Activated naive CD8-positive, alpha-beta T cell treated with anti-CD3 and anti-CD28 coated beads for 36 hours (primary cell): ENCODE data around the gene CIB2. TPM values are rescaled to one million over a fixed set of nuclear protein-coding genes. Genes with fewer than 3 reads are reported as not detected.

Experiments
- DNase-seq: peaks from one replicate; pipeline ENCODE4 v3.0.0; 2021
- H3K27ac Mint-ChIP-seq: one replicate; pipeline ENCODE4 v1.8.0; 2022; ENCODE audit warnings: mild to moderate bottlenecking, moderate library complexity, mixed read lengths
- H3K27me3 Mint-ChIP-seq: one replicate; pipeline ENCODE4 v1.8.0; 2022; ENCODE audit warnings: mild to moderate bottlenecking, mixed read lengths
- H3K36me3 Mint-ChIP-seq: one replicate; pipeline ENCODE4 v1.8.0; 2021; ENCODE audit warnings: mild to moderate bottlenecking, mixed read lengths
- H3K4me1 Mint-ChIP-seq: one replicate; pipeline ENCODE4 v1.8.0; 2021; ENCODE audit warnings: mixed read lengths
- H3K4me3 Mint-ChIP-seq: one replicate; pipeline ENCODE4 v1.8.0; 2022; ENCODE audit warnings: mild to moderate bottlenecking, moderate library complexity, mixed read lengths
- H3K9me3 Mint-ChIP-seq: one replicate; pipeline ENCODE4 v1.8.0; 2022; ENCODE audit warnings: mixed read lengths
- total RNA-seq, 2 experiments: library from RNA; stranded (reverse); gene quantifications; one replicate each; pipeline ENCODE4 v1.2.3, GENCODE V29; 2021

The CIB2 gene
- total RNA-seq, 2 experiments from 2014 or later = 1.8 to 1.9 TPM

- Mint-ChIP-seq H3K9me3 (no peaks in the 10 kb centered on the region), H3K27me3 (no peaks in the 10 kb centered on the region), H3K27ac (peak overlapping the region; percentile 83), H3K36me3 (peaks cover 21% of the 10 kb centered on the region), H3K4me3 (peak overlapping the region; percentile 58), H3K4me1 (peaks cover 48% of the 10 kb centered on the region)
- DNase-seq = no peak
These were observed 58.0 kb downstream of the CIB2 start for GRCh38 chr15:78073046-78073787.

DNA sequence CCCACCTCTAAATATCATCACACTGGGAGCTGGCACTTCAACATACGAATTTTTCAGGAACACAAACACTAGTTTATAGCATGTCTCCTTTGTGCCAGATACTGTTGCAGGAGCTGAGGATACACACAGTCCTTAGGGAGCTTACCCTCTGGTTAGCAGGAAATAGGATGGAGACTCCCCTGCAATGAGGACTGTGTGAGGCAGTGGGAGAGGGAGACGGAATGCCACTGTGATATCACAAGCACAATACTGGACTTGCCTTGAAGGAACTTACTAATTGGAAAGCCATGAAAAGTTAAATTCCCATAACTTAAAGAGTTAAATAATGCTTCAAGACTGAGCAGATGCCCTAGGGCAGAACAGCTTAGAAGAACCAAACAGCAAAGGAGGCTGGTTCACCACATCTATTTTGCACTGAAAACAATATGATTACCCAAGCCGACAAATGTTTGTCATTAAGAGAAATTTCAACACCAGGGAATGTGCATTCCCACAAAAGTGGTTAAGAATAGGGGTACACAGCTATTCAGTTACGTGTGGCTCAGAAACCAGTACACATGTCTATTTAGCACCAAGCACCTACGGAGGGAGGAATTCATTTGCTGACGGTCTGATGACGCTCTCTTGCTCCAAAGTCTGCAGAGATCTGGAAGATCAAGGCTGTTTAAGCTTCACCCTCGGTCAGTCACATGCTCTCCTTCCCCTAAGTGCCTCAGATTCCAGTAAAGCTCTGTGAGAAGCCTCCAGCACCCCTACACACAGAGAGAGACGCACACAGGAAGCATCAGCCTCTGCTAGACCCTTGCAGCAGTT lies 59.0 kb downstream of the CIB2 start:
- H3K36me3 Mint-ChIP-seq = peaks cover 21% of the 10 kb centered on the region
- H3K4me3 Mint-ChIP-seq = peak overlapping the region; percentile 58
- H3K9me3 Mint-ChIP-seq = no peaks in the 10 kb centered on the region
- H3K27me3 Mint-ChIP-seq = no peaks in the 10 kb centered on the region
- H3K4me1 Mint-ChIP-seq = peaks cover 43% of the 10 kb centered on the region
- peak overlapping the region; percentile 83 for H3K27ac Mint-ChIP-seq
- DNase-seq = no peak

GRCh38 chr15:78071383-78071782 lies 59.9 kb downstream of the CIB2 start:
- Mint-ChIP-seq H3K9me3 (no peaks in the 10 kb centered on the region), H3K4me3 (no peak overlapping the region), H3K36me3 (peaks cover 21% of the 10 kb centered on the region), H3K4me1 (peaks cover 43% of the 10 kb centered on the region), H3K27ac (peak overlapping the region; percentile 59), H3K27me3 (no peaks in the 10 kb centered on the region)
- DNase-seq = no peak

GRCh38 chr15:78070049-78070700 lies 61.1 kb downstream of the CIB2 start:
- H3K36me3 Mint-ChIP-seq = peaks cover 20% of the 10 kb centered on the region
- peaks cover 33% of the 10 kb centered on the region for H3K4me1 Mint-ChIP-seq
- peak; percentile 31 for DNase-seq
- H3K4me3 Mint-ChIP-seq = peak overlapping the region; percentile 72
- H3K27me3 Mint-ChIP-seq = no peaks in the 10 kb centered on the region
- no peaks in the 10 kb centered on the region for H3K9me3 Mint-ChIP-seq
- H3K27ac Mint-ChIP-seq = peak overlapping the region; percentile 97

DNA sequence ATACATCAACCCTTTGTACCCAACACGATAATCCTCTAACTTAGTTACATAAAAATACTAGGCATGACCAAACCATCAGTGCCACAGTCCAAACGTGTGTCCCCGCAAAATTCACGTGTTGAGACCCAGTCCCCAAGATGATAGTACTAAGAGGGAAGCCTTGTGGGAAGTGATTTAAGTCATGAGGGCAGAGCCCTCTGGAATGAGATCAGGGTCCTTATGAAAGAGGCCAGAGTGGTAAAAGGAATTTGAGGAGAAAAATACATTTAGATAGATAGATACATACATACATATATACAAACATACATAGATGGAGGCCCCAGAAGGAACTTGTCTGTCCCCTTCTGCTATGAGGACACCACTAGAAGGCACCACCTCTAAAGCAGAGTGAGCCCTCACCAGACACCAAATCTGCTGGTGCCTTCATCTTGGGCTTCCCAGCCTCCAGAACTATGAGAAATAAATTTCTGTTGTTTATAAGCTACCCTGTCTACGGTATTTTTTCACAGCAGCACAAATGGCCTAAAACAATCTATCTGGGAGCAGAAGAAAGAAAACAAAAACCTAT lies 61.7 kb downstream of the CIB2 start:
- H3K9me3 Mint-ChIP-seq = no peaks in the 10 kb centered on the region
- peak overlapping the region; percentile 72 for H3K4me3 Mint-ChIP-seq
- H3K36me3 Mint-ChIP-seq = peaks cover 15% of the 10 kb centered on the region
- no peaks in the 10 kb centered on the region for H3K27me3 Mint-ChIP-seq
- DNase-seq = no peak
- peak overlapping the region; percentile 97 for H3K27ac Mint-ChIP-seq
- H3K4me1 Mint-ChIP-seq = peaks cover 30% of the 10 kb centered on the region

DNA sequence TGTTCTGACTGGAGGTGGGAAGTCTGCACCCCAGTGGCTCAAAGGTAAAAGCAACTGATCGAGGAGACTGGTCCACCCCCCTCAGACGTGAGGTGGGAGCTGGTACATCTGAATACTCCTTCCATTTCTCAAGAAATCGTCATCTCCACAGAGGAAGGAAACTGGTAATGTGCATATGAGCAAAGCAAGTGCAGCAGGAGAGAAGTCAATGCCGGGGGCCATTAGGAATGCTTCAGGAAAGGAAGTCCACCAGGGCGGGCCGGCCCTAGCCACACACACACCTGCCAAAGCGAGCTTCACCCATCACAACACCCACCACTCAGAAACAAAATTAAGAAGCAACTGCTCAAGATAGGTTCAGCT lies 62.2 kb downstream of the CIB2 start:
- Mint-ChIP-seq H3K4me3 (peak overlapping the region; percentile 71), H3K27ac (peak overlapping the region; percentile 97), H3K4me1 (peaks cover 25% of the 10 kb centered on the region), H3K27me3 (no peaks in the 10 kb centered on the region), H3K36me3 (peaks cover 10% of the 10 kb centered on the region), H3K9me3 (no peaks in the 10 kb centered on the region)
- DNase-seq = no peak

- peak overlapping the region; percentile 97 for H3K27ac Mint-ChIP-seq
- peak overlapping the region; percentile 5 for H3K4me3 Mint-ChIP-seq
These were observed 63.7 kb downstream of the CIB2 start for GRCh38 chr15:78067328-78068228.

GRCh38 chr15:78065973-78066946 lies 65.0 kb downstream of the CIB2 start:
- Mint-ChIP-seq H3K27me3 (no peaks in the 10 kb centered on the region), H3K4me3 (no peak overlapping the region), H3K4me1 (peaks cover 17% of the 10 kb centered on the region), H3K36me3 (peaks cover 9% of the 10 kb centered on the region), H3K9me3 (no peaks in the 10 kb centered on the region), H3K27ac (peak overlapping the region; percentile 6)
- DNase-seq = no peak

More at GRCh38 chr15:78067328-78068228, 63.7 kb downstream of the CIB2 start:
- H3K27me3 Mint-ChIP-seq = no peaks in the 10 kb centered on the region
- no peak for DNase-seq
- H3K36me3 Mint-ChIP-seq = peaks cover 9% of the 10 kb centered on the region
- no peaks in the 10 kb centered on the region for H3K9me3 Mint-ChIP-seq
- peaks cover 23% of the 10 kb centered on the region for H3K4me1 Mint-ChIP-seq

- DNase-seq = no peak
- peaks cover 20% of the 10 kb centered on the region for H3K4me1 Mint-ChIP-seq
- H3K36me3 Mint-ChIP-seq = peaks cover 9% of the 10 kb centered on the region
- no peak overlapping the region for H3K4me3 Mint-ChIP-seq
- H3K9me3 Mint-ChIP-seq = no peaks in the 10 kb centered on the region
- H3K27me3 Mint-ChIP-seq = no peaks in the 10 kb centered on the region
- H3K27ac Mint-ChIP-seq = no peak overlapping the region
These were observed 65.9 kb downstream of the CIB2 start for GRCh38 chr15:78065284-78065872.

- Mint-ChIP-seq H3K9me3 (no peaks in the 10 kb centered on the region), H3K27me3 (no peaks in the 10 kb centered on the region), H3K4me3 (no peak overlapping the region), H3K36me3 (peaks cover 5% of the 10 kb centered on the region), H3K27ac (no peak overlapping the region), H3K4me1 (peaks cover 28% of the 10 kb centered on the region)
- no peak for DNase-seq
These were observed 66.7 kb downstream of the CIB2 start for GRCh38 chr15:78064544-78064943.

GRCh38 chr15:78063970-78064385 lies 67.3 kb downstream of the CIB2 start:
- DNase-seq = no peak
- Mint-ChIP-seq H3K27me3 (no peaks in the 10 kb centered on the region), H3K27ac (no peak overlapping the region), H3K36me3 (peaks cover 5% of the 10 kb centered on the region), H3K9me3 (no peaks in the 10 kb centered on the region), H3K4me1 (peaks cover 34% of the 10 kb centered on the region), H3K4me3 (no peak overlapping the region)

DNA sequence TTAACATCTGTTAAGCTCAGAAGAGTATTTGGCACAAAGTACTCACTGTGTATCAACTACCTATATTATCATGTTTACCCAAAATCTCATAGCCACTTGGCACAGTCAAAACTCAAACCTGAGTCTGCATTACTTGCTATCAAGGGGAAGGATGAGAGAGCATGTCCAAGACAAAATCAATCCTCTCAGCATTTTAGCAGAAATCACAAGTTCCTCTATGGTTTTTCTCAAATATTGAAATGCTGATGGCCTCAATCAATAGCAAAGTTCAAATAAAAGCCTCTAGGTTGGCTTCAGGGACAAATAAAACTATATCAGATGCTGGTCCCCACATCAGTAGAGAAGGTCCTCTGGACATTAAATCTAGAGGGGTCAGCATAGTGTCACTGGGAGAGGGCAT lies 68.0 kb downstream of the CIB2 start:
- Mint-ChIP-seq H3K9me3 (no peaks in the 10 kb centered on the region), H3K4me1 (peaks cover 41% of the 10 kb centered on the region), H3K36me3 (peaks cover 5% of the 10 kb centered on the region), H3K27me3 (no peaks in the 10 kb centered on the region), H3K4me3 (no peak overlapping the region), H3K27ac (no peak overlapping the region)
- no peak for DNase-seq

GRCh38 chr15:78061963-78062427 lies 69.2 kb downstream of the CIB2 start:
- no peaks in the 10 kb centered on the region for H3K9me3 Mint-ChIP-seq
- no peaks in the 10 kb centered on the region for H3K27me3 Mint-ChIP-seq
- H3K27ac Mint-ChIP-seq = peak overlapping the region; percentile 79
- H3K4me1 Mint-ChIP-seq = peaks cover 49% of the 10 kb centered on the region
- H3K36me3 Mint-ChIP-seq = peaks cover 5% of the 10 kb centered on the region
- peak; percentile 47 for DNase-seq
- peak overlapping the region; percentile 69 for H3K4me3 Mint-ChIP-seq
